Right lobe of liver (tissue), 4 donors: Measurements from ENCODE around the gene PLEKHF1.
A peak's percentile ranks its signal among the peaks of the same experiment; 100 is the strongest.

Source experiments
- CTCF ChIP-seq, 4 donors: fragments of 200-600 bp in 3 of 4; fragments of 450-650 bp in 1 of 4; IDR thresholded peaks; one replicate each; pipeline versions ENCODE4 v1.5.1 to v1.8.0; 2016 to 2022; ENCODE audit warnings: antibody characterized with exemption in 4 of 4, mild to moderate bottlenecking in 2 of 4
- POLR2A ChIP-seq: fragments of 450-650 bp; IDR thresholded peaks from one replicate; pipeline ENCODE4 v1.6.1; 2017; ENCODE audit warnings: antibody characterized with exemption, mild to moderate bottlenecking
- donor health status: DM: no; HTN: no; CAD: no.
- donor health status: DM: no; HTN: no; CAD: no.
- donor health status: DM: no; HTN: yes; CAD: no.

- TF ChIP-seq CTCF (IDR thresholded peaks at IDR 0.05) (no peak), POLR2A (peak; percentile 70)
Observed at GRCh38 chr19:29708554-29709439, 43.5 kb downstream of the PLEKHF1 start.
